ENCODE results near the gene OR2AK2. TPM values are rescaled to one million over a fixed set of nuclear protein-coding genes. Genes with fewer than 3 reads are reported as not detected.
A peak's percentile ranks its signal among the peaks of the same experiment; 100 is the strongest.

OR2AK2 gene
- not detected for polyA plus RNA-seq (ENCODE audit: insufficient read length in 3 of 3)

GRCh38 chr1:247964933-247965332, at the start of gene OR2AK2:
Gene OR2AK2 (plus strand): TSS chr1:247965233. CDS start chr1:247965377, 144 bp downstream.
- DNase-seq (ENCODE audit: low read depth in 3 of 3, low spot score in 2 of 3): no peak

- no peak for DNase-seq (ENCODE audit: low read depth in 3 of 3, low spot score in 2 of 3)
Measured at GRCh38 chr1:247919952-247920351, 45.1 kb upstream of the OR2AK2 start, which contains the start of gene OR2T8. Gene OR2T8 (plus strand): TSS chr1:247920252. CDS start chr1:247921018, 766 bp downstream.

- no peak for DNase-seq (ENCODE audit: low read depth in 3 of 3, low spot score in 2 of 3)
Measured at GRCh38 chr1:247923941-247924340, 41.1 kb upstream of the OR2AK2 start.

- no peak for DNase-seq (ENCODE audit: low read depth in 3 of 3, low spot score in 2 of 3)
Measured at GRCh38 chr1:247924868-247925267, 40.2 kb upstream of the OR2AK2 start, which contains the start of gene OR2AJ1. Gene OR2AJ1 (plus strand): TSS chr1:247924889. CDS start chr1:247933769, 8,880 bp downstream.

- no peak for DNase-seq (ENCODE audit: low read depth in 3 of 3, low spot score in 2 of 3)
Measured at GRCh38 chr1:247933989-247934388, 31.0 kb upstream of the OR2AK2 start.

GRCh38 chr1:247935781-247936180, 29.3 kb upstream of the OR2AK2 start:
- no peak for DNase-seq (ENCODE audit: low read depth in 3 of 3, low spot score in 2 of 3)

GRCh38 chr1:247936415-247936814, 28.6 kb upstream of the OR2AK2 start:
- no peak for DNase-seq (ENCODE audit: low read depth in 3 of 3, low spot score in 2 of 3)

- DNase-seq (ENCODE audit: low read depth in 3 of 3, low spot score in 2 of 3): peak; percentile 3 to 23 (median 9)
Measured at GRCh38 chr1:247936965-247937734, 27.9 kb upstream of the OR2AK2 start.

GRCh38 chr1:247942624-247943023, 22.4 kb upstream of the OR2AK2 start:
- DNase-seq (ENCODE audit: low read depth in 3 of 3, low spot score in 2 of 3): no peak

- DNase-seq (ENCODE audit: low read depth in 3 of 3, low spot score in 2 of 3): no peak
Measured at GRCh38 chr1:247948558-247948957, 16.5 kb upstream of the OR2AK2 start, which contains the start of gene OR2L8. Gene OR2L8 (plus strand): TSS chr1:247948858. CDS start chr1:247948858, 0 bp downstream.

- DNase-seq (ENCODE audit: low read depth in 3 of 3, low spot score in 2 of 3): no peak
Measured at GRCh38 chr1:247953408-247953807, 11.6 kb upstream of the OR2AK2 start.

GRCh38 chr1:247961791-247962190, 3.2 kb upstream of the OR2AK2 start:
- no peak for DNase-seq (ENCODE audit: low read depth in 3 of 3, low spot score in 2 of 3)

- no peak for DNase-seq (ENCODE audit: low read depth in 3 of 3, low spot score in 2 of 3)
Measured at GRCh38 chr1:247962911-247963588, 2.0 kb upstream of the OR2AK2 start.

- DNase-seq (ENCODE audit: low read depth in 3 of 3, low spot score in 2 of 3): no peak
Measured at GRCh38 chr1:247966532-247967204, 1.6 kb downstream of the OR2AK2 start.

- DNase-seq (ENCODE audit: low read depth in 3 of 3, low spot score in 2 of 3): no peak
Measured at GRCh38 chr1:247992986-247993385, 28.0 kb downstream of the OR2AK2 start.

GRCh38 chr1:247998811-247999210, 33.8 kb downstream of the OR2AK2 start:
- no peak for DNase-seq (ENCODE audit: low read depth in 3 of 3, low spot score in 2 of 3)

- DNase-seq (ENCODE audit: low read depth in 3 of 3, low spot score in 2 of 3): no peak
Measured at GRCh38 chr1:248000169-248000568, 35.1 kb downstream of the OR2AK2 start.

- DNase-seq (ENCODE audit: low read depth in 3 of 3, low spot score in 2 of 3): no peak
Measured at GRCh38 chr1:248007778-248008177, 42.7 kb downstream of the OR2AK2 start.

- DNase-seq (ENCODE audit: low read depth in 3 of 3, low spot score in 2 of 3): no peak
Measured at GRCh38 chr1:248009681-248010080, 44.6 kb downstream of the OR2AK2 start.

- no peak for DNase-seq (ENCODE audit: low read depth in 3 of 3, low spot score in 2 of 3)
Measured at GRCh38 chr1:248013229-248013710, 48.2 kb downstream of the OR2AK2 start, which contains the start of gene OR2L5. Gene OR2L5 (plus strand): TSS chr1:248013660. CDS start chr1:248021948, 8,288 bp downstream.

GRCh38 chr1:248015803-248016202, 50.8 kb downstream of the OR2AK2 start:
- no peak for DNase-seq (ENCODE audit: low read depth in 3 of 3, low spot score in 2 of 3)

Measured in right renal cortex interstitium (tissue), 3 donors.